ENCODE measurements around the gene SPTBN1. TPM values are rescaled to one million over a fixed set of nuclear protein-coding genes. Genes with fewer than 3 reads are reported as not detected.
A peak's percentile ranks its signal among the peaks of the same experiment; 100 is the strongest.

Gene SPTBN1
- total and polyA plus RNA-seq, 5 donors, result 141 to 348 (median 331) TPM

DNA sequence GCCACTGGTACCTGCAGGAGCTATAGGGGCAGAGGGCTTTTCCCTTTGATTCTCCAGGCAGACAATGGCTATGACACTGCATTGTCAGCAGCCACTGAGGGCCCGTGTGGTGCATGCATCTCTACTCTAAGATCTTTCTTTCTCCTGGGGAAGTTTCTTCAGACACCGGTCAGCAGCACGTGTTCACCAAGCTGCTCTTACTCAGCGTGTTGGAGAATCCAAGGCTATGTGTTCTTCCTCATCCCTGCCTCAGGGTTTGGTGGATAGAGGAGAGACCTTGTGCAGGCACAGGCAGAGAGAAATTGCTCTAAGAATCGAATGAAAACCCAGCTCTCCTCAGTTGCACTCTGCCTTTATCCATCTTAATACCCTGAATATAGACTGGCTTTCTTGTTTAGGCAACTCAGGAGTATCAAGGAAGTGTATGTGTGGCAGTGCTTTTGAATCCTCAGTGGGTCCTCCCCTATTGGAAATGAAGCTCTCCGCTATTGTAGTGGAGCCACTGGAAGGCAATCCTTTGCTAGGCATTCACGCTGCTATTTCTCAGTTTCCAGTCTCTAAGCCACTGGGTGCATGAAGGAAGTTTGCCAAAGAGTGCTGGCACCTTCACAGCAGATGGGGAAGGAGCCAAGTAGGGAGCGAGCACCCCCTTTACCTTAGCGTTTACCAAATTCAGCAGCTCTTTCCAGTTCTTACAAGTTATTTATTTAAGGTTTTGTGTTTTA, 180.4 kb downstream of the SPTBN1 start:
- intact Hi-C loops (cut with DNase I), result loop anchor here in 1 of 4 donors (10.0 kb wide), 1 partner anchor 112 kb away; no protein-coding TSS in a partner anchor
- DNase-seq (peak in 1 of 3 donors; percentile 56), ATAC-seq (no peak)
- WGBS, result 44% methylated on average over 9 of the region's 9 CpGs
- H3K27ac ChIP-seq (ENCODE audit: low read length), result peak overlapping the region; percentile 30
- H3K4me3 ChIP-seq (ENCODE audit: low read length), result no peak overlapping the region
- H3K9me3 ChIP-seq (ENCODE audit: control insufficient read depth, low read length), result no peaks in the 10 kb centered on the region
- no peaks in the 10 kb centered on the region for H3K27me3 ChIP-seq (ENCODE audit: control insufficient read depth, insufficient read depth)
- peaks cover 35% of the 10 kb centered on the region for H3K4me1 ChIP-seq (ENCODE audit: control insufficient read depth, insufficient read depth, low read length)

DNA sequence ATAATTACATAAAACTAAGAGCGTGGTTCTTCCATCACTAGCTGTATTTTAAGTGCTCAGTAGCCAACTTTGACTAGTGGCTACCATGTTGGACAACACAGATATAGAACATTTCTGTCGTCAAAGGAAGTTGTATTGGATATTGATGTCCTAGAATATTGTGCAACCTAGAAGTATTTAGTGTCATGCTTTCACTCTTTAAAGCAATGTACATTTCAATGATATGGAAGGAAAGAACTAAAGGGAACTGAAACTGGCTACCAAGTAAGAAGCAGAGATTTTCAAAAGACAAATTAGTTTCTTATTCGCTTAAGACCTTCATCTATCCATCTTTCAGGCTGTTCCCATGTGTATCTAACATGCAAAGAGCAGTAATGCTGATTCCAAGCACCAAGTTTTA, 182.0 kb downstream of the SPTBN1 start:
- intact Hi-C loops (cut with DNase I), result loop anchor here in 1 of 4 donors (10.0 kb wide), 1 partner anchor 113 kb away; no protein-coding TSS in a partner anchor
- 83% methylated on average over 3 of the region's 3 CpGs for WGBS
- H3K4me1 ChIP-seq (ENCODE audit: control insufficient read depth, insufficient read depth, low read length), result peaks cover 33% of the 10 kb centered on the region
- H3K9me3 ChIP-seq (ENCODE audit: control insufficient read depth, low read length), result no peaks in the 10 kb centered on the region
- no peaks in the 10 kb centered on the region for H3K27me3 ChIP-seq (ENCODE audit: control insufficient read depth, insufficient read depth)
- DNase-seq (no peak), ATAC-seq (no peak)
- H3K4me3 ChIP-seq (ENCODE audit: low read length), result no peak overlapping the region
- H3K27ac ChIP-seq (ENCODE audit: low read length), result no peak overlapping the region

DNA sequence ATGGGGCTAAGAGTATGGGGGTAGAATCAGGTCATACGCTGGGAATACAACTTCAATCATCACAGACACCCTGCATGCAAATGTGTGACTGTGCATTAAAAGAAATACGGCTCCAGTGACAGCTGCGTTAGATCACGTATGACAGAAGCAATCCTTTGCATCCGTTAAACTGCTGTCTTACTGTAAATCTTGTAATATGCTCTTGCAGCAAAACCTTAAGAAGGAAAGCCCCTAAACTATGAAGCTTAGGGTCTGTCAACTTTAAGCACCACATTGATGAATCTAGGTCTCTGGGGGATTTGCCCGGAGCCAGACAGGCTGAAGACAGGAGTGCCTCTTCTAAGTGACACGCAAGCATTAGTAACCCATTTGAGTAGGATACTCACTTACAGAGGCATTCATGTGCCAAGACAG, 182.7 kb downstream of the SPTBN1 start:
- Histone ChIP-seq H3K4me3 (ENCODE audit: low read length) (no peak overlapping the region), H3K27me3 (ENCODE audit: control insufficient read depth, insufficient read depth) (no peaks in the 10 kb centered on the region), H3K9me3 (ENCODE audit: control insufficient read depth, low read length) (no peaks in the 10 kb centered on the region), H3K4me1 (ENCODE audit: control insufficient read depth, insufficient read depth, low read length) (peaks cover 30% of the 10 kb centered on the region), H3K27ac (ENCODE audit: low read length) (peak overlapping the region; percentile 62)
- ATAC-seq (no peak), DNase-seq (no peak)
- WGBS, result 48% methylated on average over 7 of the region's 7 CpGs
- intact Hi-C loops (cut with DNase I), result loop anchor here in 1 of 4 donors (10.0 kb wide), 1 partner anchor 114 kb away; no protein-coding TSS in a partner anchor

DNA sequence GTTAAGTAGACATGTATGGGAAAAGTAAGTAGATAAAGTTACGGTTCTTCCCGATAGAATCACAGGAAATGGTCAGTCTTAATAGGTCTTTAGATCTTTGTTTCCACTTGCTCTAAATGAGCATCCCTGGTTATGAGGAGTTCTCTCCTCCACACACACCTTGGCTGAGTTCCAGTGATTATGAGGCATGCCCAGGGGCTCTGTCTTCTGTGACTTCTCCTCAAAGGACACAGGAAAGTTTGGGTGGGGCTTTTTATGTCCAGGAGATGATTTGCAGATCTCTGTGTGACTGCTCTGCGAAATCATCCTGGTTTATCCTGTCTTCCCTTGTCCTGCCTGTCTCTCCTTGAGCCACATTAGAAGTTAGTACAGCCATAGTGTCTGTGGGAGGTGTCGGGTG, 183.5 kb downstream of the SPTBN1 start:
- ATAC-seq, result peak in 1 of 2 donors; percentile 34
- H3K27ac ChIP-seq (ENCODE audit: low read length), result peak overlapping the region; percentile 82
- no peaks in the 10 kb centered on the region for H3K27me3 ChIP-seq (ENCODE audit: control insufficient read depth, insufficient read depth)
- intact Hi-C loops (cut with DNase I), result loop anchor here in 2 of 4 donors (10.0 kb wide), 1 partner anchor 115 kb away; no protein-coding TSS in a partner anchor
- WGBS, result 56% methylated on average over 4 of the region's 4 CpGs
- no peaks in the 10 kb centered on the region for H3K9me3 ChIP-seq (ENCODE audit: control insufficient read depth, low read length)
- H3K4me1 ChIP-seq (ENCODE audit: control insufficient read depth, insufficient read depth, low read length), result peaks cover 25% of the 10 kb centered on the region
- DNase-seq, result no peak
- H3K4me3 ChIP-seq (ENCODE audit: low read length), result no peak overlapping the region

DNA sequence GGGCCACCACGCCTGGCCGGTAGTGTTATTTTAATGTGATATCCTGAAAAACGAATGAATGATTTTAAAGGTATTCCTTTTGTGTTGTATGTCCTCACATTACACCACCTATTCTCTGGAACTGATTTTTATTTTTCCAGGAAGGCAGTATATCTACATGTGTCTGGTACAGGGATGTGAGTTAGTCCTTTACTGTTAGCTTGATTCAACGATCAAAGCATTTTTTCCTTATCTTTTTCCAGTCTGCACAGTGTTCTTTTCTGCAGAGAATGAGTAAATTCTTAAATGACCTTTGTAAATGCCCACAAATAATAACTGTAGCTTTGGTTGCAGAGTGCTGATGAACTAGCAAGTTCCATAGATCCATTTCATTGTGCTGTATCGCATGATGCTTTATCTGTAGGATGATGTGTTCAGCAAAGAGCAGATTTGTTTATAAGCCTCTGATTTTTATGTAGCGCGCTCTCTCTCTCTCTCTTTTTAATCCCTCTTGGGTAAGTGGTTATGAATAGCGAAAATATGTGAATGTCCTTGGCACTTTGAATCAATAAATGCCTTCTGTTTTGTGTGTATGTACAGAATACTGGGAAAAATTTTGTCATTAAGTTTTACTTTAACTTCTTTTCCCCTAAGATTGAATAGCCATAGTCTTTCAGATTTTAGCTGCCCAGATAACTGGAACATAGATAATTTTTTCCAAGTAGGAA, 184.9 kb downstream of the SPTBN1 start:
- H3K4me3 ChIP-seq (ENCODE audit: low read length), result no peak overlapping the region
- ATAC-seq (peak in 1 of 2 donors; percentile 44), DNase-seq (no peak)
- no peaks in the 10 kb centered on the region for H3K9me3 ChIP-seq (ENCODE audit: control insufficient read depth, low read length)
- H3K27ac ChIP-seq (ENCODE audit: low read length), result no peak overlapping the region
- no peaks in the 10 kb centered on the region for H3K27me3 ChIP-seq (ENCODE audit: control insufficient read depth, insufficient read depth)
- 67% methylated on average over 8 of the region's 8 CpGs for WGBS
- intact Hi-C loops (cut with DNase I), result loop anchor here in 1 of 4 donors (10.0 kb wide), 1 partner anchor 116 kb away; no protein-coding TSS in a partner anchor
- H3K4me1 ChIP-seq (ENCODE audit: control insufficient read depth, insufficient read depth, low read length), result peaks cover 19% of the 10 kb centered on the region

DNA sequence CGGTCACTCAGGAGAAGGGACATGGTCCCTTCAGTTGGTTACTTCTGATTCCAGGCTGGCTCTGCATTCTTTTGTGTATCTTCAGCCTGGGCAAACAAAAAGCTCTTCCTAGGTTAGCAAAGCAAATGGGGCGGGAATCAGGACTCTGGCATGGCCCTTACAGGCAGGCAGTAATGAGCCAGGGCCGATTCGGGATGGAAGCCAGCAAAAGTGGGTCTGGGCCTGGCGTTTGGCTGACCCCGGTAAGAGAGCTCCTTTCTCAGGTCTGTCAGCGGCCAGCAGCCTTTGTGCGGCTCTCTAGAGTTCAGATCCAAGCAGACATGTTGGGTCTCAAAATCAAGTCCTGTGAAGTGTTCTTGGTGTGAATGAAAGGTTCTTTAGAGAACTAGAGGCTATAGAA, 185.9 kb downstream of the SPTBN1 start:
- intact Hi-C loops (cut with DNase I), result loop anchor here in 1 of 4 donors (10.0 kb wide), 1 partner anchor 117 kb away; no protein-coding TSS in a partner anchor
- H3K27me3 ChIP-seq (ENCODE audit: control insufficient read depth, insufficient read depth), result no peaks in the 10 kb centered on the region
- 52% methylated on average over 8 of the region's 8 CpGs for WGBS
- H3K4me1 ChIP-seq (ENCODE audit: control insufficient read depth, insufficient read depth, low read length), result peaks cover 13% of the 10 kb centered on the region
- no peak overlapping the region for H3K4me3 ChIP-seq (ENCODE audit: low read length)
- H3K27ac ChIP-seq (ENCODE audit: low read length), result peak overlapping the region; percentile 64
- peak in 2 of 3 donors; percentile 71 to 80 for DNase-seq
- H3K9me3 ChIP-seq (ENCODE audit: control insufficient read depth, low read length), result no peaks in the 10 kb centered on the region
- peak; percentile 43 to 58 for ATAC-seq

DNA sequence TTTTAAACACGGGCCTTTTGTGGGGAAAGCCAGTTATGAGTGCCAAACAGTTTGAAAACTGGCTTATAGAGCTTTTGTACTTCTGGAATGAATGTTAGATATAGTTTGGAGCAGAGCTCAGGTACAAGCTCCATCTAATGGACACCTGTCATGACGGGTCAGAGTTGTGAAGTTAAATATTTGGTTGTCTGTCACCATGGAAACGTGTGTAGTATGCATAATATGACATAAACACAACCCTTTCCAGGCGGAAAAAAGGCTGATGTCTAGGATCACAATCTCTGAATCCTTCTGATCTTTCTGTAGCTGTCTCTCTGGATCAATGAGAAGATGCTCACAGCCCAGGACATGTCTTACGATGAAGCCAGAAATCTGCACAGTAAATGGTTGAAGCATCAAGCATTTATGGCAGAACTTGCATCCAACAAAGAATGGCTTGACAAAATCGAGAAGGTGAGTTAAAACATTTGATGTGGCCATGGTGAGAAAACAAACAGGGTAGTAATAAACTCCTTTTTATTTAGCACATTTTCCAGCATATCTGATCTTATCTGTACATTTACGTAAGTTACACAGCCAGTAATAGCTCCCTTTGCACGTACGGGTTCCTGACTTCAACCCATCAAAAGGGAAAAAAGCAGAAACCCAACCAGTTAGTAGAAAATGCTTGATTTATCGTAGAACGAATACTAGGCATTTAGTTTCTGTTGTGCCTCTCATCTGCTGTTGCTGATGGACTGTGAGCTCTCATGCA, 186.7 kb downstream of the SPTBN1 start:
- Histone ChIP-seq H3K4me3 (ENCODE audit: low read length) (no peak overlapping the region), H3K4me1 (ENCODE audit: control insufficient read depth, insufficient read depth, low read length) (peaks cover 13% of the 10 kb centered on the region), H3K27ac (ENCODE audit: low read length) (no peak overlapping the region), H3K27me3 (ENCODE audit: control insufficient read depth, insufficient read depth) (no peaks in the 10 kb centered on the region), H3K9me3 (ENCODE audit: control insufficient read depth, low read length) (no peaks in the 10 kb centered on the region)
- ATAC-seq, result no peak
- no peak for DNase-seq
- intact Hi-C loops (cut with DNase I), result loop anchor here in 1 of 4 donors (10.0 kb wide), 1 partner anchor 118 kb away; no protein-coding TSS in a partner anchor
- 76% methylated on average over 11 of the region's 11 CpGs for WGBS

DNA sequence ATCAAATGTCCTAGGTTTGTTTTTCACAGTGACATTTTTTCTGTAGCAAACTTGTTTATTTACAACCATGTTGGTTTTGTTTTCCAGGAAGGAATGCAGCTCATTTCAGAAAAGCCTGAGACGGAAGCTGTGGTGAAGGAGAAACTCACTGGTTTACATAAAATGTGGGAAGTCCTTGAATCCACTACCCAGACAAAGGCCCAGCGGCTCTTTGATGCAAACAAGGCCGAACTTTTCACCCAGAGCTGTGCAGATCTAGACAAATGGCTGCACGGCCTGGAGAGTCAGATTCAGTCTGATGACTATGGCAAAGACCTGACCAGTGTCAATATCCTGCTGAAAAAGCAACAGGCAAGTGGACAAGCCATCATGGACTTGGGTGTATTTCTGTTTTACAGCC, 188.1 kb downstream of the SPTBN1 start:
- Histone ChIP-seq H3K4me3 (ENCODE audit: low read length) (no peak overlapping the region), H3K9me3 (ENCODE audit: control insufficient read depth, low read length) (no peaks in the 10 kb centered on the region), H3K27ac (ENCODE audit: low read length) (no peak overlapping the region), H3K27me3 (ENCODE audit: control insufficient read depth, insufficient read depth) (no peaks in the 10 kb centered on the region), H3K4me1 (ENCODE audit: control insufficient read depth, insufficient read depth, low read length) (peaks cover 10% of the 10 kb centered on the region)
- ATAC-seq (no peak), DNase-seq (no peak)
- whole genome bisulfite sequencing, result 81% methylated on average over 4 of the region's 4 CpGs
- intact Hi-C loops (cut with DNase I), result loop anchor here in 1 of 4 donors (10.0 kb wide), 1 partner anchor 119 kb away; no protein-coding TSS in a partner anchor

DNA sequence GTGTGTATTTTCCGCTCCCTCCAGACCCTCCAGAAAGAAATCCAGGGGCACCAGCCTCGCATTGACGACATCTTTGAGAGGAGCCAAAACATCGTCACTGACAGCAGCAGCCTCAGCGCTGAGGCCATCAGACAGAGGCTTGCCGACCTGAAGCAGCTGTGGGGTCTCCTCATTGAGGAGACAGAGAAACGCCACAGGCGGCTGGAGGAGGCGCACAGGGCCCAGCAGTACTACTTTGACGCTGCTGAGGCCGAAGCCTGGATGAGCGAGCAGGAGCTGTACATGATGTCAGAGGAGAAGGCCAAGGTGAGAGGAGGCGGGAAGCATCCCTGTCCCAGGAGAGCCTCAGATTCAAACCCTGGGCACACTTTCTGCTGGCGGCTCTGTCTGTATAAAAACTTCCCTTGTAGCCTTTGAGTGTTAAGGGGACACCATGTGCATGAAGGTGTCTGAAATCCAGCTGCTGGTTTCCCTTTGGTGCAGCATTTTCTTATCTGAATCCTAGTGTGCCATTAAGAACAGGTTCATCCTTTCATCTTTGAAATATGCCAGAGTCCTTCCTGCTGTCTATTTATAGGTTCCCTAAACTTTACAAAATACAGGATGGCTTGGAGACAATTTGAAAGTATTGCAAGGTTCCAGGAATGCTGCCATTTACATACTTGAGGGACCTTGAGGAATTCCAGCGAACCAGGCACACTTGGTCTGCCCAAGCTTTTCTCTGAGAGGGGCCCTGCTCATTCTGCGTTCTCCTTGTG, 190.2 kb downstream of the SPTBN1 start:
- no peak for ATAC-seq
- Histone ChIP-seq H3K27ac (ENCODE audit: low read length) (no peak overlapping the region), H3K4me3 (ENCODE audit: low read length) (no peak overlapping the region), H3K27me3 (ENCODE audit: control insufficient read depth, insufficient read depth) (no peaks in the 10 kb centered on the region), H3K9me3 (ENCODE audit: control insufficient read depth, low read length) (no peaks in the 10 kb centered on the region), H3K4me1 (ENCODE audit: control insufficient read depth, insufficient read depth, low read length) (peaks cover 4% of the 10 kb centered on the region)
- intact Hi-C loops (cut with DNase I), result loop anchor here in 1 of 4 donors (10.0 kb wide), 1 partner anchor 122 kb away; no protein-coding TSS in a partner anchor
- DNase-seq, result no peak
- WGBS, result 90% methylated on average over 16 of the region's 16 CpGs

DNA sequence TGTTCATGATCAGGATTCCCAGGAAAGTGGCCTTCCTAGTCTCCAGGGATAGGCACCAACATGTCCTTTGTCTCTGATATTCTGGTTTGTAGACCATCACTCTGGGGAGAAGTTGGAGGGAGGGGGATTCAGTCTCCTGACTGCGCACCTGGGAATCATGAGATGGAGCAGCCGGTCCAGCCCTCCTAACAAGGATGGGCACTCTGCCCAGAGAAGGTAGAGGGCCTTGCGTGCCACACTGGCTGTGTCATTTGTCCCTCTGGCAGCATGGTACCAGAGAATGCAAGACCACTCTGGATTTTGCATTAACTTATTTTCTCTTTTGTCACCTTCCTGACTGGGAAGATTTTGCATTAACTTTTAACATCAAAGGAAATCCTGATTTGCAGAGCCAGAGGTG, 192.1 kb downstream of the SPTBN1 start:
- no peak overlapping the region for H3K27ac ChIP-seq (ENCODE audit: low read length)
- H3K4me3 ChIP-seq (ENCODE audit: low read length), result no peak overlapping the region
- DNase-seq (no peak), ATAC-seq (no peak)
- no peaks in the 10 kb centered on the region for H3K27me3 ChIP-seq (ENCODE audit: control insufficient read depth, insufficient read depth)
- H3K9me3 ChIP-seq (ENCODE audit: control insufficient read depth, low read length), result no peaks in the 10 kb centered on the region
- 89% methylated on average over 3 of the region's 3 CpGs for WGBS
- intact Hi-C loops (cut with DNase I), result loop anchor here in 1 of 4 donors (10.0 kb wide), 1 partner anchor 123 kb away; no protein-coding TSS in a partner anchor
- no peaks in the 10 kb centered on the region for H3K4me1 ChIP-seq (ENCODE audit: control insufficient read depth, insufficient read depth, low read length)
